H1 (cell line): Measurements from ENCODE around the gene SMOC2. TPM values are rescaled to one million over a fixed set of nuclear protein-coding genes. Genes with fewer than 3 reads are reported as not detected.

Source experiments
- ATF2 ChIP-seq: IDR thresholded peaks from 2 replicates; pipeline ENCODE4 v1.6.1; 2012; ENCODE audit warnings: low read length, inconsistent platforms
- polyA plus RNA-seq, 7 experiments: library from polyadenylated mRNA; depleted of rRNA in 3 of 7; stranded (reverse) in 5 of 7; unstranded in 2 of 7; fragments of >200 nt in 5 of 7; fragments of 200-250 nt in 2 of 7; gene quantifications; 1 replicate in 5 of 7; 2 replicates in 1 of 7; 4 replicates in 1 of 7; pipeline versions ENCODE4 v1.2.1 to v1.2.3, GENCODE V29; 2011 to 2013; ENCODE audit warnings: missing spikeins in 2 of 7, mixed read lengths in 2 of 7
- total RNA-seq: library from RNA; stranded (reverse); fragmentation: NEBNext Ultra II Directional; extraction: Animal tissue kit (Norgen Biotek cat#: 25700); gene quantifications from 2 replicates; pipeline ENCODE4 v1.2.1, GENCODE V29; 2021

Gene SMOC2
- total and polyA plus RNA-seq, 2 of the 8 experiments (the other 6 are each of a cell fraction or from before 2014, with no cell fraction given), result 7.7 to 8.5 TPM

GRCh38 chr6:168624948-168625347 is 184.0 kb downstream of the SMOC2 start (continued):
- TF ChIP-seq ATF2, result no peak
